Lower leg skin (tissue), 3 donors: ENCODE data around the gene SIPA1L2.

Experiments used
- CTCF ChIP-seq, 3 donors: fragments of 450-650 bp; IDR thresholded peaks; one replicate each; pipeline ENCODE4 v1.5.1; 2016; ENCODE audit warnings: antibody characterized with exemption in 3 of 3, mild to moderate bottlenecking in 3 of 3, moderate library complexity in 2 of 3
- POLR2A ChIP-seq, 2 donors: fragments of 450-650 bp; IDR thresholded peaks; one replicate each; pipeline ENCODE4 v1.6.1; 2016 to 2017; ENCODE audit warnings: antibody characterized with exemption in 2 of 2, mild to moderate bottlenecking in 1 of 2, moderate library complexity in 1 of 2

- no peak for TF ChIP-seq CTCF (IDR thresholded peaks at IDR 0.05)
- no peak for TF ChIP-seq POLR2A (IDR thresholded peaks at IDR 0.05)
These were observed 7.6 kb downstream of the SIPA1L2 start for GRCh38 chr1:232622378-232622777.
